ENCODE data around the gene DHX35. TPM values are rescaled to one million over a fixed set of nuclear protein-coding genes. Genes with fewer than 3 reads are reported as not detected.

DHX35 gene
- total and polyA plus RNA-seq, 2 donors from 2014 or later, result 6.9 to 11.0 TPM

GRCh38 chr20:39004508-39004907 lies 42.4 kb downstream of the DHX35 start:
- TF ChIP-seq, protein P1, sequence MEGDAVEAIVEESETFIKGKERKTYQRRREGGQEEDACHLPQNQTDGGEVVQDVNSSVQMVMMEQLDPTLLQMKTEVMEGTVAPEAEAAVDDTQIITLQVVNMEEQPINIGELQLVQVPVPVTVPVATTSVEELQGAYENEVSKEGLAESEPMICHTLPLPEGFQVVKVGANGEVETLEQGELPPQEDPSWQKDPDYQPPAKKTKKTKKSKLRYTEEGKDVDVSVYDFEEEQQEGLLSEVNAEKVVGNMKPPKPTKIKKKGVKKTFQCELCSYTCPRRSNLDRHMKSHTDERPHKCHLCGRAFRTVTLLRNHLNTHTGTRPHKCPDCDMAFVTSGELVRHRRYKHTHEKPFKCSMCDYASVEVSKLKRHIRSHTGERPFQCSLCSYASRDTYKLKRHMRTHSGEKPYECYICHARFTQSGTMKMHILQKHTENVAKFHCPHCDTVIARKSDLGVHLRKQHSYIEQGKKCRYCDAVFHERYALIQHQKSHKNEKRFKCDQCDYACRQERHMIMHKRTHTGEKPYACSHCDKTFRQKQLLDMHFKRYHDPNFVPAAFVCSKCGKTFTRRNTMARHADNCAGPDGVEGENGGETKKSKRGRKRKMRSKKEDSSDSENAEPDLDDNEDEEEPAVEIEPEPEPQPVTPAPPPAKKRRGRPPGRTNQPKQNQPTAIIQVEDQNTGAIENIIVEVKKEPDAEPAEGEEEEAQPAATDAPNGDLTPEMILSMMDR (IDR thresholded peaks at IDR 0.05; ENCODE audit: borderline replicate concordance, extremely low read depth, insufficient read depth), result no peak
- Histone ChIP-seq H3K9ac (ENCODE audit: low read length in 3 of 3) (no peak overlapping the region), H3K36me3 (ENCODE audit: control insufficient read depth in 2 of 3, insufficient read depth in 3 of 3, low read length in 3 of 3) (peaks cover 7 to 42% (median 31%) of the 10 kb centered on the region in 3 donors), H3K4me1 (ENCODE audit: control insufficient read depth in 2 of 3, insufficient read depth in 2 of 3, low read depth in 1 of 3, low read length in 3 of 3) (no peaks in the 10 kb centered on the region), H3K27me3 (ENCODE audit: control insufficient read depth, insufficient read depth, low read length) (no peaks in the 10 kb centered on the region), H3K4me3 (ENCODE audit: low read length in 3 of 3) (no peak overlapping the region), H3K9me3 (ENCODE audit: control insufficient read depth in 2 of 3, insufficient read depth in 1 of 3, low read length in 3 of 3) (no peaks in the 10 kb centered on the region), H3K27ac (ENCODE audit: low read depth in 2 of 2, low read length in 2 of 2) (no peak overlapping the region)
- intact Hi-C loops (cut with DNase I), result no loop called here
- no peak for FAIRE-seq
- peak in 2 of 5 donors; percentile 6 to 74 for DNase-seq

DNA sequence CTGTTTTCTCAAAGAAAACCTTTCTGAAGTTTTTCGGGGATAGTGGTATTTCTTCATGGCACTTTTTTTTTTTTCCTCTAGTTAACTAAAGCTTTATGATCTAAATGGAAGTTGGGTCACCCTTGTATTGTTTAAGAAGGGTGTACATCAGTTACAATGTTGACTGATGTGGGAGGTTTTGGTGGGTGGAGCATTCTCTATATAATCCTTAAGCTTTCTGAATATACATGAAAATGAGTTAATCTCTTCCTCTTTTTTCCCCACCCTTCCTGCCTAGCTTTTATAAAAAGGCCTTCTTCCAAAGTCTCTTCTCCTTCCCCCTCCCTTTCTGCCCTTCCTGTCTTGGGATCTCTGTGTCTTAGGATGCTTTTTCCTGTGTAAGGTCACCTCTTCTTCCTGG lies 47.2 kb downstream of the DHX35 start:
- H3K36me3 ChIP-seq (ENCODE audit: control insufficient read depth in 2 of 3, insufficient read depth in 3 of 3, low read length in 3 of 3), result peaks cover 10 to 27% (median 22%) of the 10 kb centered on the region in 3 donors
- FAIRE-seq (no peak), DNase-seq (peak in 1 of 5 donors; percentile 4)
- H3K9me3 ChIP-seq (ENCODE audit: control insufficient read depth in 2 of 3, insufficient read depth in 1 of 3, low read length in 3 of 3), result no peaks in the 10 kb centered on the region
- H3K27me3 ChIP-seq (ENCODE audit: control insufficient read depth, insufficient read depth, low read length), result no peaks in the 10 kb centered on the region
- no peak overlapping the region for H3K27ac ChIP-seq (ENCODE audit: low read depth in 2 of 2, low read length in 2 of 2)
- intact Hi-C loops (cut with DNase I), result no loop called here
- no peak overlapping the region for H3K4me3 ChIP-seq (ENCODE audit: low read length in 3 of 3)
- H3K4me1 ChIP-seq (ENCODE audit: control insufficient read depth in 2 of 3, insufficient read depth in 2 of 3, low read depth in 1 of 3, low read length in 3 of 3), result no peaks in the 10 kb centered on the region
- TF ChIP-seq, protein P1 (IDR thresholded peaks at IDR 0.05; ENCODE audit: borderline replicate concordance, extremely low read depth, insufficient read depth), result no peak
- H3K9ac ChIP-seq (ENCODE audit: low read length in 3 of 3), result no peak overlapping the region

- H3K9me3 ChIP-seq (ENCODE audit: control insufficient read depth in 2 of 3, insufficient read depth in 1 of 3, low read length in 3 of 3), result no peaks in the 10 kb centered on the region
- H3K27me3 ChIP-seq (ENCODE audit: control insufficient read depth, insufficient read depth, low read length), result no peaks in the 10 kb centered on the region
- TF ChIP-seq, protein P1 (IDR thresholded peaks at IDR 0.05; ENCODE audit: borderline replicate concordance, extremely low read depth, insufficient read depth), result no peak
- FAIRE-seq (no peak), DNase-seq (no peak)
- H3K27ac ChIP-seq (ENCODE audit: low read depth in 2 of 2, low read length in 2 of 2), result no peak overlapping the region
- H3K36me3 ChIP-seq (ENCODE audit: control insufficient read depth in 2 of 3, insufficient read depth in 3 of 3, low read length in 3 of 3), result peaks cover 10 to 28% (median 26%) of the 10 kb centered on the region in 3 donors
- no peak overlapping the region for H3K4me3 ChIP-seq (ENCODE audit: low read length in 3 of 3)
- H3K9ac ChIP-seq (ENCODE audit: low read length in 3 of 3), result no peak overlapping the region
- intact Hi-C loops (cut with DNase I), result no loop called here
- H3K4me1 ChIP-seq (ENCODE audit: control insufficient read depth in 2 of 3, insufficient read depth in 2 of 3, low read depth in 1 of 3, low read length in 3 of 3), result no peaks in the 10 kb centered on the region
These were observed 48.4 kb downstream of the DHX35 start for GRCh38 chr20:39010496-39010895.

DNA sequence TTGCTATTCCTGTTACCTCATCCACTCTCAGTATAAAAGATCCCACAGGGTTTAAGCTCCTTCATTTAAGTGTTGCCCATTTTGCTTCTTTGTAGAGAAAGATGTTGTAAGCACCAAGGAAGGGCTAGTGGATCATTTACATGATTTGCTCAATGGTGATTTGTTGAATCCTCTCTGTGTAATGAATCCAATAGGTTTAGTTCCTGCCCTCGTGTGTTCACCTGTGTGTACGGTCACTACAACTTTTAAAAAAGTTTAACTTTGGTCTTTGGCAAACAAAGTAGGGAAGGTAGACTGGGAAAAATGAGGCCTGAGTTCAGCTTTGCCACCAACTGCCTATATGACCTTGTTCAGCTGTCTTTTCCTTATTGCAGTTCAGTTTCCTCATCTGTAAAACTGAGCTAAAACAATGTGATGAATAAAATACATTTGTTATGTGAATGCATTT lies 51.5 kb downstream of the DHX35 start:
- Histone ChIP-seq H3K9ac (ENCODE audit: low read length in 3 of 3) (no peak overlapping the region), H3K9me3 (ENCODE audit: control insufficient read depth in 2 of 3, insufficient read depth in 1 of 3, low read length in 3 of 3) (no peaks in the 10 kb centered on the region), H3K27me3 (ENCODE audit: control insufficient read depth, insufficient read depth, low read length) (no peaks in the 10 kb centered on the region), H3K4me1 (ENCODE audit: control insufficient read depth in 2 of 3, insufficient read depth in 2 of 3, low read depth in 1 of 3, low read length in 3 of 3) (no peaks in the 10 kb centered on the region), H3K27ac (ENCODE audit: low read depth in 2 of 2, low read length in 2 of 2) (no peak overlapping the region), H3K36me3 (ENCODE audit: control insufficient read depth in 2 of 3, insufficient read depth in 3 of 3, low read length in 3 of 3) (peaks cover 7 to 22% (median 16%) of the 10 kb centered on the region in 3 donors), H3K4me3 (ENCODE audit: low read length in 3 of 3) (no peak overlapping the region)
- DNase-seq, result no peak
- no peak for FAIRE-seq
- intact Hi-C loops (cut with DNase I), result no loop called here
- TF ChIP-seq, protein P1 (IDR thresholded peaks at IDR 0.05; ENCODE audit: borderline replicate concordance, extremely low read depth, insufficient read depth), result no peak

Data from kidney (tissue), 14 donors.